Activated gamma-delta T cell (primary cell): Measurements from ENCODE around the gene PRCC.
A peak's percentile ranks its signal among the peaks of the same experiment; 100 is the strongest.

ENCODE experiments used
- DNase-seq: peaks from one replicate; lab custom pipeline; 2025; lab: John Stamatoyannopoulos, UW

The PRCC gene

DNA sequence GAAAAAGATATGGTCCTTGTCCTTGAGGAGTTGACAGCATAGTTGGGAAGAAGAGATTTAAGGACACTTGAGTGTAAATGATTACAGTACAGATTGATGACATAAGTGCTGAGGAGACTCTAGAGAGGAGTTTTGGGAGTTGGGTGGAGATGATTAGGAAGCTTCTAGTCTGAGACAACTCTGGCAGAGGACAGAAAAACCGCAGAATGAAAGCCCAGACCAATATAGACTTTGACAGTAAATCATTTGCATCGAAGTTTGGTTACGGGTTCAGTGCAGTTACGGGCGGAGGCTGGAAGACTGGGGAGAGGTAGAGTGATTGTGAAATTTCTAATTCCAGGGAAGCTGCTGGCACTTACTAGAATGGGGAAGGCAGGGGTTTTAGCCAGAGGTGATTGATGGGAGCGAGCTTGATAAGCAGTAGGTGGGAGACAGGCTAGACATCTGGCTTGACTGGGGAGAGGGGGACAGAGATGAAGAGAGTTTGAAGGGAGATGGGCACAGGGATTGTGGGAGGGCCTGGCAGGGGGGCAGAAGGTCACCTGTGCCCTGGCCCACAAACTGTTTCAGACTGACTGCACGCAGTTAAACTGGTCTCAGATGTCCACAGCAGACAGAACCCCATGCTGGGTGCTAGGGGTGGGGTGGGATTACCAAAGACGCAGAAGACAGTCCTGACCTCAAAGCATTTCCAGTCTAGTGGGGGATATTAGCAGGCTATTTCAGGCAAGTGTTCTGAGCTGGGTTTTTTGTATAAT, 29.2 kb downstream of the PRCC start:
- no peak for DNase-seq

DNA sequence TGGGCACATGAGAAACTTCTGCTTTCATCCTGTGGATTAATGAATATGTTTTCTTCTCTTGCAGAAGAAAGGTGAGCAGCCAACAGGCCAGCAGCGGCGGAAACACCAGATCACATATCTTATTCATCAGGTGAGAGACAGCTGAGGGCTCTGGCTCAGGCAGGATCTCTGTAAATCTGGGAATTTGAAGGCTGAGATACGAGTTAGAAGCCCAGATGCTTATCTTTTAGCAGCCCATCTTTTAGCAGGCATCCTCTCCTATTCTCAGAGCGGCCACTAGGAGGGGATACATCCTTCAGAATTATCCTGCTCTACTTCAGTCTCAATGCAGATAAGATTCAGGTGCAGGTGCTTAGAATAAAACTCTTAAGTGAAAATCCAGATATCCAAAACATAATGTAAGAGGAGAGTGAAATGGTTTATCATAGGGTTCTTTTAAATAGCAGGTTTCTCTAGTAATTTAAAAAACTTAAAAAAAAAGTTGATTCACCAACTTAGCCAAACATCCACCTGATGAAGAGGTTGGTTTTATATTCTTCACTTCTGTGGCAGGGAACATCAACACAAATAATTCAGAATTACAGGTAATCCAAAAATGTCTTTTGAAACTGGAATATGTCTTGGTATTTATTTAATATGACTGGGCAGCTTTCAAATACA, 30.0 kb downstream of the PRCC start:
- DNase-seq = no peak

DNA sequence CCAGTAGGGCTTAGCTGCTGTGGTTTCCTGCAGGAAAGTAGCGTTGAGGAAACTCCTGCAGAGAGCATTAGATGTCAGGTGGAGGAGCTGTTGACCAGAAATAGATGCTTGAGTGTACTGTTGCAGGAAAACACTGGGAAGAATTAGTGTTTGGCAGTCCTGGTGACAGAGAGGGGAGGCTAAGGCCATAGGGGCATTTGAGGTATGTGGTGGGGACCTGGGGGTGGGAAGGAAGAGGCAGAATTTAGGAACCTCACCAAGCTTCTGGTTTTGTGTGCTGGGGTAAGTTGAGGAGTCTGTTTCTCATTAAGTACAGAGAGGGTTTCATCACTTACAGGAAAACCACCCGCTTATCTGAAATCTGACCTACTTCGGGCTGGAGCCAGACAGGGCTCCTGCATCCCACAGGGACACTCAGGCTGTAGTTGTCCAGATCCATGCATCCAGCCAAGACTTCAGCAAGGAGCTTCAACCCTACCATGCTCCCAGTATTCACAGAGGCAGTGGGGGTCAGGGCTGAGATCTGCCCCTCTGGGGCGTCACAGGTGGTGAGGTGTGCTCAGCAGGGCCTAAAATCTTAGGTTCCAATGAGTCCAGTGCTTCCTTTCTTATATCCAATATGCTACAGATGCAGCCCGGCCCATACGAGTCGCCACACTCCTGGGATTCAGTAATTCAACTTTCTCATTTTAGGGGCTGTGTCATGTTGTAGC, 34.2 kb downstream of the PRCC start:
- no peak for DNase-seq

DNA sequence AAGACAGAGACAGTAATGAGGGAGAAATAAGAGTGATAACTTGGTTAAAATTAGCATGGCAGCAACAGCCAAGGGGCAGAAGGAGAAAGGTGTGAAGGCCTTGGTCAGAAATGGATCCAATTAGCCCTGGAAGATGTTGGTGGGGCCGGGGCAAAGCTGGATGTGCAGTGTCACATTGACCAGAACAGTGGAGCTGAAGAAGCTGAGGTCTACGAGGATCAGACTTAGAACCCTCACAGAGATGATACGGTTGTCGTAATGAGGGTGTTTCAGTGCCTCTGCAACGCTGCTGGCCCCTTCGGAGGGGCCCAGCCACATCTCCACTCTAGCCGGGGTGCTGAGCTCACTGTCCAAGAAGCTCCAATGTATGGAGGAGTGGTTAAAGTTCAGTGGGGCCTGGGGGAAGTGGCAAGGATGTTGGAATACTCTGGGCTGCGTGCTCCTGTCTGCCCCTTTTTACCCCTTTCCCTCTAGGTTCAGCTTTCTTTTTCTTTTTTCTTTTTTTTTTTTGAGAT, 35.1 kb downstream of the PRCC start:
- DNase-seq = no peak

DNA sequence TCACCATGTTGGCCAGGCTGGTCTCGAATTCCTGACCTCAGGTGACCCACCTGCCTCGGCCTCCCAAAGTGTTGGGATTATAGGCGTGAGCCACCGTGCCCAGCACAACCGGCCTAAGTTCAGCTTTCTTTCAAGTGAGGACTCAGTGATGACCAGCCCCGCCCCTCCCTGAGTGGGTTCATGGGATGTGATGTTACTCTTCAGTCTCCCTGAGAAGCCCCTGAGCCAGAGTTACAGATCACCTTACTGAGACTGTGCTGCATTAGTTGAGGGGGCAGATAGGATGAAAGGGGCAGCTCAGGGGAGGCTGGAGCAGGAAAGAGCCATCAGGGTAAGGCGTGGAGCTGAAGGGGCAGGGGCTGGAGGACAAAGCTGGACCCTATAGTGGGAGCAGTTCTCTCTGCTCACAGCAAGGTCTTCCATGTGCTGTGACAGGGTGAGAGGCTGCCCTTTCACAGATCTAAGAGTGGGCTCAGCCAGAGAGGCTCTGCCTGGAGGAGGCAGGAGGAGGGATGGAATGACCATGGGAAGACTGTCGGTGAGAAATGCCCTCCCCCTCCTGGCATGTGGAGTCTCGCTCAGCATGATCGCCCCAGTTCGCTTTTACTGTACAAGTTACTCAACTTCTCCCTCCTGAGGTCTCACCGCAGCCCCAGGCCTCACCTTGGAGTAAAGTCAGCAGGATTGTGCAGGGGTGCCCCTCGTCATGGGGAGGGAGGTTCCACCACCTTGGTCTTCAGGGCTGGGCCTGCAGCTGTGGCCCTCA, 35.9 kb downstream of the PRCC start:
- no peak for DNase-seq

DNA sequence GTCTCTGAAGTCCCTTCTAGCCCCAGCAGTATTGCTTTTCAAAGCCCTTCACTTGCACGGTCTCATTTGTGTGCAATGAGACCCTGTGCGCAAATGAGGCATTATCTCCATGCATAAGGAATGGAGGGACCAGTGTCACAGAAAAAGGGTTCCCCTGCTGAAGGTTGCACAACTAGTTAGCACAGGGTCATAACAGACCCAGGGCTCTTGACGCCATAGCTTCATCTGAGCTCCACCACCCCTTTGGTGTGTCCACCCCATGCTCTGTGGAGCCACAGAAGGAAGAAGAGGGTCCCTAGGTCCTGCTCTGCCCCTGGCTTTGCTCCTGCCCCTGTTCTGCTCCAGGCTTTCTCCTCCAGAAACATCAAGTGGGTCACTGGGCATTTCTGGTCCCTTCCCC, 36.7 kb downstream of the PRCC start:
- DNase-seq = no peak

DNA sequence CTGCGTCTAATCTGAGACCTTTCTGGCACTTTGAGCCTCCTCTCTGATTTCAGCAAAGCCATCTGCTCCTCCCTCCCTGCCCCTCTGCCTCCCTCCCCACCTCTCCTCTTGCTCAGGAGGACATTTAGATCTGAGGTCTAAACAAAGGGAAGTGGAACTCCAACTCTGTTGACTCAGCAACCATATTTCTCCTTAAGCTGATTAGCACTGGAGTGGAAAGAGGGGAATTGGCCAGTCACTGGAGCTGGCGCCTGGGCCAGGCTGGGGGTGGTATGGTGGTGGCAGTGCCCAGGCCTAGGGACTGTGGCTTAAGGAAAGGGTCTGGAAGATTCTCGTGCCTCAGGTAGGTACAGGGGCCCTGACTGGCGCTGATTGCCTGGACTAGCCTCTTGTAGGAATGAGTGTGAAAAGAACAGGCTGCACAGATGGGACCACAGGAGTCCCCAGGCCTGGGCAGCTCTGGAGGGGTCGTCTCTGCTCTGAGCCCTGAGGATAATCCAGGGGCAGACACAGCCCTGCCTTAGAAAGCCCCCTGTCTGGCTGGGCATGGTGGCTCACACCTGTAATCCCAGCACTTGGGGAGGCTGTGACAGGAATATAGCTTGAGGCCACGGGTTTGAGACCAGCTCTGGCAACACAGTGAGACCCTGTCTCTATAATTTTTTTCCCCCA, 37.4 kb downstream of the PRCC start:
- DNase-seq = no peak

DNA sequence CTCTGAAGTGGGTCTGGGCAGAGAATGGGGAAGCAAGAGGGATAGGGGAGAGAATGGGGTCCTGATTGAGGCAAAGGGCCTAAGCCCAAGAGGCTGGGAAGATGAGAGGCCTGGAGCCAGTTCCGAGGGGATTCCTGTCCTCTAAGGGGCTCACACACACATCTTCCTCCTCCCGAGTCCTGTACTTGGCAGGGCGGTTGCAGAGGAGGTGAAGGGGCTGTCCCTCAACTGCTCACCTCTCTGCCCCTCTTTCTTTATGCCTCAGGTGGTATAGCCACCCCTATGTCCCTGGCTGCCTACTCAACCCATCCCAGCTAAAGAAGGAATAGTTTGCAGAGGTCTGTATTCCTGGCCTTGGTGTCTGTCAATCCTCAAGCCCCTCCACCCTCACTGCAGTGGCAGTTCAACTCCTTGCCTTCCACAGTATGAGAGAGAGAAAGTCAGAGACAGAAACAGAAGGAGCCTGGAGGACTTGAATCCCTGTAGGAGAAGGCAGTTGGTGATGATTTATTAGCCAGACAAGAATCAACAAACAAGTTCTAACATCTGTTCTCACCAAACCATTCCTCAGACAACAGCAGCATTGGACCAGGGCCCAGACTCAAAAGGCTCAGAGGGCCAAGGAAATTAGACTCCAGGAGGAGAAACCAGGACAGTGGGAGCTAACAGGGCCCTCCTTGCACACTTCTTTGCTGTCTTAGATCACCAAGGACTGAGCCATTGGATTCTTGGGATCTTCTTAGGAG, 38.6 kb downstream of the PRCC start:
- DNase-seq = no peak

DNA sequence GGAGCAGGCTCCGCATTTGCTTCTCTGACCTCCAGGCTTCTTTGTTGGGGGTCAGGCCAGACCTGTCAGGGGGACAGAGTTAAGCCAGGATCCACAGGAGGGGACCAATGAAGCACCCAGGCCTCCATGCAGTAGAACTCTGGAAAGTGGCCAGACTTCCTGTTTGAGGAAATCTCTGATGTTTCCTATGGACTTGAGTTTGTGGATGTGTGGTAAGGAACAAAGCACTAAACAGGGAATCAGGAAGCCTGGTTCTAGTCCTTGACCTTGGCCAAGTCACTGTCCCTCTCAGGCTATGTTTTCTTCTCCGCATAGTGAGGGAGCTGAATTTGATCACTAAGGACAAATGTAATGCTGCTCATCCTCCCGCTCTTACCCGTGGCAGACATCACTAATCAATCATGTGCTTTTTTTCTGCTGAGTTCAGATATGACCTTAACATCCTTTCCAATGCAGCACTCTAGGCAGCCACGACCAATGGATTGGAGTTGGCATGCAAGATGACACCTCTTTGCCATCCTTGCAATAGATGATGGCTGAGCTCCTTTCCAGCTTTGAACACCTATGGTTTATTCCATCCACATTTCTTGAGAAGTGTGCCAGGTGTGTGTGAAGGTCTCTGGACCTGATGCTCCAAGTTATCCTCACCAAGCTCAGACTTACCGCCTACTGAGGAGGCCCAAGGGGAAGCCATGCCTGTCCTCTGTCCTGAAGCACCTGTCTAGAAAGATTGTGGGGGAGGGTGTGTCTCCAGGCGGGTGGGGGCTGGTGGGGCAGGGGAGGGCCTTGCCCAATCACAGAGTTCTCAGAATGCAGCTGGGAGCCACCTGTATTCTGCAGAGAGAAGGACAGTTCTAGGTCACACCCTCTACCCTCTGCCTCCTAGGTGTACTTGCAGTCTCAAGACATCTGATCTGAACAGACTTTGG, 39.4 kb downstream of the PRCC start:
- no peak for DNase-seq

DNA sequence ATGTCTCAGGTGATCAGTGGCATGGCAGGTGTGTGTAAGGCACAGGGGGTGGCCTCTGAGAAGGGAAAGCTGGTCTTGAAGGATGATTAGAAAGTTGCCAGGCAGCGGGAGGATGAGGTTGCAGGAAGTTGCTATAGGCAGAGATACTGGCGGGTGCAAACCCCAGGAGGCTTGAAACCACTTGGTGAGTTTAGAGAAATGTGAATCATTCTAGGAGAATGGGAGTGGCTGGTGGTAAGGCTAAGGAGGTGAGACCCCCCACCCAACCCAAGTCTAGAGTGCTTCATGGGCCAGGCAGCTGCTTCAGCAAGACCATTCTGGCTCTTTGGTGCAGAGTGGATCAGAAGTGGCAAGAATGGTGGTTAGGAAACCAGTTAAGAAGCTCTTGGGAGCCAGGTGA, 40.3 kb downstream of the PRCC start:
- DNase-seq = no peak

DNA sequence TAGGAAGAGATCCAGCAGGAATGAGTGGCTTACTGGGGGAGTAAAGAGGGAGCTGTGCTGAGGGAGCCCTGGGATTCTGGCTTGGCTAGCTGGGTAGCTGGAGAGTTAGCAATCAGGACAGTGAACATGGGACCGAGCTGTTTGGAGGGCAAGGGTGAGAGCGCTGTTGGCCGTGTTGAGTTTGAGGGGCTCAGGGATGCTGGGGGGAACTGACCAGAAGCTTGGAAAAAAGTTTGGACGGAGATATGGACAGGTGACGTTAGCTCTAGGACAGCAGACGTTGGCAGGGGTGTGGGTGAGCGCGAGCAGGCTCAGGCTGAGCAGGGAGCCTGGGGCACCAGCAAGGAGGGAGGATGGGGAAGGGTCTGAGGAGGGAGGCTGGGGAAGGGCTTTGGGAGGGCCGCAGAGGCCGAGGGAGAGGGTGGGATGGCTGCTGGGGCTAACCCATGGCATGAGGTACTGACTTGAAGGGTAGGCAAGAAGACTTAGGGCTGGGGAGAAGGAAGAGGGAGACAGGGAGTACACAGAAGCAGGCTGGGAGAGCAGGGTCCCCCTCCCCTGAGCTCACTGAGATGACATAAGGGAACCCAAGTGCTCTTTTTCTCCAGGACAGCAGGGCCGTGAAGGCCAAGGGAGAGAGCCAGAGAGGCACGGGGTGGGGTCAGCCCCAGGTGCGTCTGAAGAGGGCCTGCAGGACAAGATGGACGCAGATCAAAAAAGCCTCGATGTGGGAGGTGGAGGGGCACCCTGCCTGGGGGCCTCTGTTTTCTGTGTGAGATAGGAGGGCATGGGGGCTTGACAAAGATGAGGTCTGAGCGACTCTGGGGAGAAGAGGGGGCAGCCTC, 41.1 kb downstream of the PRCC start:
- no peak for DNase-seq

DNA sequence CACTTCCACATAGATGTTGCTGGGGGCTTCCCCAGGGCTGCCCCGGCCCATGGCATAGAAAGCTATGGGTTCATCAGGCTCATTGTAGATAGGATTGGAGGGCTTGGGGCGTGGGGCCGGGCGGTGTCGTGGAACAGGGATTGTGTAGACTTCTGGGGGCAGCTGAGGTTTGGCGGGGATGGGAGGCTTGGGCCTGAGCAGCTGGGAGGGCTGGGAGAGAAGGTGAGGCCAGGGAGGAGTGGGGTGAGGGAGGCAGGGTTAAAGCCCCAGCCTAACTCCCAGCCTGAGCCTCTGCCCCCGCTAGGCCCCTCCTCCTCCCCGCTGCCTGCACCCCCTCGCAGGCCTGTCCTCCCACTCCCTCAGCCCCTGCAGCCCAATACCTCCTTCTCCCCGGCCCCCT, 41.9 kb downstream of the PRCC start:
- DNase-seq = no peak

DNA sequence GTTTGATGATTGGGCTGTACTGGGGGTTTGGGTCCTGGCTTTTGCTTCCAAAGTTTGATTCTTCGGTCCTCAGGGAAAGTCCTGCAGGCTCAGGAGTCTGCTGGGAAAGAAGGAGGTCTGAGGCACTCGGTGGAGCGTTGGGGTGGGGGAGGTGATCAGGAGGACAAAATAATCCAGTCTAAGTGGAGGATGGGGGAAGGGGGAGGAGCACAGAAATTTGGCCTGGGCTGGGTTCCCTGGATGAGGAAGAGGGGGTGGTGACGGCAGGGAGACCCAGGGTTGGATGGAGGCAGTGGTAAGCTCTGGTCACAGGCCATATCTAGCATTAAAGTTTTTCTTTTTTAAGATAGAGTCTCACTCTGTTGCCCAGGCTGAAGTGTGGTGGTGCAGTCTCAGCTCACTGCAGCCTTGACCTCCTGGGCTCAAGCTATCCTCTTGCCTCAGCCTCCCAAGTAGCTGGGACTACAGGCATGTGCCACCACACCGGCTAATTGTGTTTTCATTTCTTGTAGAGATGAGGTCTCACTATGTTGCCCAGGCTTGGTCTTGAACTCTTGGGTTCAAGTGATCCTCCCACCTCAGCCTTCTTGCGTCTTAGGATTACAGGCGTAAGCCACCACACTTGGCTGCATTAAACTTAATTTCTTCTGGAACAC, 42.5 kb downstream of the PRCC start:
- no peak for DNase-seq

DNA sequence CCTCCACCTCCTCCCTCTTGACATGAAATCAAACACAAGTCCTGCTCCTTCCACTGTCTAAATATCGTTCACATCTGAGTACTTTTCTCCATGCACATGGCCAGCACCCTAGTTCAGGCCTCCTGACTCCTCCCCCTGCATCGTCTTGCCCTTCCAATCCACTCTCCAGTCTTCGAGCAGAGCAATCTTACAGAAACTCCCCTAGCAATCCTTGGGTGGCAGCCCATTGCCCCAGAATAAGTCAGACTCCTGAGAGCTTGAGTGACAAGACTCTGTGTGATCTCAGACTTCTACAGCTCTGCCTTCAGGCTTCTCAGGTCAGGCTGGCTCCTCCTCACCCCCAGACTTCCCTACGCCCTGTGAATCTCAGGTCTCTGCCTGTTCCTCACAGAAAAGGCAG, 43.8 kb downstream of the PRCC start:
- DNase-seq = no peak

DNA sequence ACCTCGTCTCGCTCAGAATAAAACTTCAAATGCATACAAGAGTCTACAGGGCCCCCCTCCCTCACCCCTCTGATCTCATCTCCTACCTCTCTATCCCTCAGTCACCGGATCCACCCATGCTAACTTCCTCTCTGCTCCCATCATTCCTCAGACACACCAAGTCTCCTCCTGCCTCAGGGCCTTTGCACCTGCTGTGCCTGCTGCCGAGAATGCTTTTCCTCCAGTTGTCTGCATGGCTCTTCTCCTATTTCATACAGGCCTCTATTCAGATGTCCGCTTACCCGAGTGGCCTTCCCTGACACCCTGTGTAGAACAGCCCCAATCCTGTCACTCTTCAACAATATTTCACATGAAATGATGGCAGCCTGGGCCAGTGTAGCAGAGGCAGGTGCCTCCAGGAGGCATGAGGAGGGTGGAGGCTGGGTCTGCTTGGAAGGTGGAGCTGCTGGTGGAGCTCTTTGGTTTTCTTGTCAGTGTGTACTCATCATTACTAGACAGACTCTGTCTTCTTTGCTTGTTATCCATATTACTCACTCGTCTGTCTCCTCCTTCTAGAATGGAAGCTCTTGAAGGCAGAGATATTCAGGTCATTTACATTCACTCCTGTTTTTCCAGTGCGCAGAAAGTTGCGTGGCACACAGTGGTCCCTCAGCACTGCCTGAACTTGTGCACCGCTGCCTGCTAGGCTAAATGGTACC, 45.1 kb downstream of the PRCC start:
- no peak for DNase-seq

DNA sequence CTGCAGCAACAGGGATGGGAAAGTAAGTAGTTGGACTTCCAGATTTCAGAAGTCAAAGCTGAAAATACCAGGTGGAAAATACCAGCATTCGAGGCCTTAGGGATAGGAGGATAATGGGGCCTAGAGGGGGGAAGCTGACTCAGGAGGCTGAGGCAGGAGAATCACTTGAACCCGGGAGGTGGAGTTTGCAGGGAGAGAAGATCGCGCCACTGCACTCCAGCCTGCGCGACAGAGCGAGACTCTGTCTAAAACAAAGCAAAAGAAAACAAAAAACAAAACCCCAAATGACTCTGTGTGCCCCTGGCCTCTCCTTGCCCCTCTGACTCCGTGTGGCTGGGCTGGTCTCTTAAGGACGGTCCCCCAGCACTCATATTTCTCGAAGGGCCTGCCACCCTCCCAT, 46.0 kb downstream of the PRCC start:
- DNase-seq = no peak

DNA sequence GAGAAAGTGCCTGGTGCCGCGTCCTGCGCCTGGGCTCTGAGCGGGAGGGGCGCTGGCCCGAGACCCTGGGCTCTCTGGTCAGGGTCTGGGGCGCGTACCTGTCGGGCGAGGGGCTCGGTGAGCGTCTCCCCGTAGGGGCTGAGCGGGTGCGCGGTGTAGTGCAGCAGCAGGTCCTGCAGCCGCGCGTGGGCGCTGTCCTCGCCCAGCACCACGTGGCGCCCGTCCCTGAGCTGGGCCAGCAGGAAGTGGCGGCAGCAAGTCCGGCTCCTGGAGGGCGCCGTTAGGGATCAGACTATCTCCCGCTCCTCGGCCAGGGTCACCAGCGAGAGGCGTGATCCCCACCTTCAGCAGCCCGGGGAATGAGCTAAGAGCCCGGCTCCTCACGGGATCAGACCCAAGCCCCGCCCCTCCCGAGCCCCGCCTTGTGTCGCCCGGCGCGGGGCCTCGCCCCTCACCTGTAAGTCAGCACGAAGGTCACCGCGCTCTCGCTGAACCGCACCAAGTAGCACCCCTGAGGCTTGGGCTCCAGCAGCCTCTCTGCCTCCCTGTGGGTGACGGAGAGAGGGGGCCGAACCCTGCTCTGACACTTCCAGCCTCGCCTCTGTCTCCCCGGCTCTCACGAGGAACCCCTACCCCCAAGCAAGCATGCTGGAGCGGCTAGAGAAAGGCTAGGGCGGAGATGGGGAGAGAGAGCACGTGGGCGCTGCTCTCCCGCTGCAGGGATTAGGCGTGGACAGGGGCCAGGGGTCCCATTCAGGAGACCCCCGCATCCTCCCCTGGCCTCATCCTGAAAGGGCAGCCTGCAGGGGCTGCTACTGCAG, 46.6 kb downstream of the PRCC start:
- peak; percentile 78 for DNase-seq
